ENCODE results near the gene GRK2.

The GRK2 gene

DNA sequence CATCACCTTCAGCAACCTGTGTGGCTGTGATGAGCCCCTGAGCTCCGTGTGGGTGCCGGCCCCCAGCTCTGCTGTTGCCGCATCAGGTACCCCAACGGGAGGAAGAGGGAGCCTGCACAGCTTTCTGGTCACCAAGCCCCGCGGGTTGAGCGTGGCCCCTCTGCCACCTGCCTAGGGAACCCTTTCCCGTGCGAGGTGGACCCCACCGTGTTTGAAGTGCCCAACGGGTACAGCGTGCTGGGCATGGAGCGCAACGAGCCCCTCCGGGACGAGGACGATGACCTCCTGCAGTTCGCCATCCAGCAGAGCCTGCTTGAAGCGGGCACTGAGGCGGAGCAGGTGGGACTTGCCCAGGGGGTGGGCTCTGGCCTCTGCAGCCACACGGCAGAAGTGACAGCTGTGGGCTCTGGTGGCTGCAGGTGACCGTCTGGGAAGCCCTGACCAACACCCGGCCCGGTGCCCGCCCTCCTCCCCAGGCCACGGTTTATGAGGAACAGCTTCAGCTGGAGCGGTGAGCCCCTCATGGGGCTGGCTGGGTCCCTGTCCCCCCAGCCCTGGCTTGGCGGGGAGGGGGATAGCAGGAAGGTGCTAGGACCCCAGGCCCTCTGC, 35.1 kb downstream of the GRK2 start:
- DNase-seq: no peak

DNA sequence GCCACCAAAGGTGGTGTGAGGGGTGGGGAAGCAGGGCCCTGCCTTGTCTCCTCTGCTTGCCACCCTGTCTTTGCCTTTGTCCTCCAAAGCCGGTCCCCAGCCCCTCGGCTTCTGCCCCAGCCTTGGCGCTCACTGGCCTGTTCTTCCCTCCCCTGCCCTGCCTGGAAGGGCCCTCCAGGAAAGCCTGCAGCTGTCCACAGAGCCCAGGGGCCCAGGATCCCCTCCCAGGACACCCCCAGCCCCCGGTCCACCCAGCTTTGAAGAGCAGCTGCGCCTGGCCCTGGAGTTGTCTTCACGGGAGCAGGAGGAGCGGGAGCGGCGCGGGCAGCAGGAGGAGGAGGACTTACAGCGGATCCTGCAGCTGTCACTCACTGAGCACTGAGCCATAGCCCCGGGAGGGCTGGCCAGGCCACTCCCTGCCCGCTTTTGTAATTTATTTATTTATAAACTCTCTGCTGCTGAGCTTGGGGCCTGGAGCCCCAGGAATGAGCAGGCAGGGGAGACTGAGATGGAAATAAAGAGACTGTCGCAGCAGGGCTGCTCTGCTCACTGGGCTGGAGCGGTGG, 35.8 kb downstream of the GRK2 start:
- peak; percentile 50 for DNase-seq

DNA sequence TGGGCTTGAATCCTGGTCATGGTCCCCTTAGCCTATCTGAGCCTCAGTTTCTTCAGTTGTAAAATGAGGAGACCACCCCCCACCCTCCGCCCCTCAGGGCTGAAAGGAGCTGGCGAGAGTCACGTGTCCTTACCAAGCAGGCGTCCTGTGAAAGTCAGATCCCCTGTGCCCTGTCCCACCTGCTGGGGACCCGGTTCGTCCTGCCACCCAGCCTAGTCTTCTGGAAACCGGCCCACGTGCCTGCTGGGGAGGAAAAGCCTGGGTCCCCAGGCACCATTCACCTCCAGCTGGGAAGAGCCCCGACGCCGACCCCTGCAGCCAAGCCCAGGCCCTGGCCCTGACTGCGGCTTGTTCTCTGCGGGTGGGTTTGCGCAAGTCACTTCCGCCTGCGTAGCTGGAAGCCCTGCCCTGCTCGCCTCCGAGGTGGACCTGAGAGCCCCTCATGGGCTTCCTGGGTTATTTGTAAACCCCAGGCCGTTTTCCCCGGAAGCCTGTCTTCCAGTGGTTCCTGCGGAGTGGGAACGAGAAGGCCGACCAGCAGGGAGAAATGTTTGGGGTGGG, 36.4 kb downstream of the GRK2 start:
- no peak for DNase-seq

DNA sequence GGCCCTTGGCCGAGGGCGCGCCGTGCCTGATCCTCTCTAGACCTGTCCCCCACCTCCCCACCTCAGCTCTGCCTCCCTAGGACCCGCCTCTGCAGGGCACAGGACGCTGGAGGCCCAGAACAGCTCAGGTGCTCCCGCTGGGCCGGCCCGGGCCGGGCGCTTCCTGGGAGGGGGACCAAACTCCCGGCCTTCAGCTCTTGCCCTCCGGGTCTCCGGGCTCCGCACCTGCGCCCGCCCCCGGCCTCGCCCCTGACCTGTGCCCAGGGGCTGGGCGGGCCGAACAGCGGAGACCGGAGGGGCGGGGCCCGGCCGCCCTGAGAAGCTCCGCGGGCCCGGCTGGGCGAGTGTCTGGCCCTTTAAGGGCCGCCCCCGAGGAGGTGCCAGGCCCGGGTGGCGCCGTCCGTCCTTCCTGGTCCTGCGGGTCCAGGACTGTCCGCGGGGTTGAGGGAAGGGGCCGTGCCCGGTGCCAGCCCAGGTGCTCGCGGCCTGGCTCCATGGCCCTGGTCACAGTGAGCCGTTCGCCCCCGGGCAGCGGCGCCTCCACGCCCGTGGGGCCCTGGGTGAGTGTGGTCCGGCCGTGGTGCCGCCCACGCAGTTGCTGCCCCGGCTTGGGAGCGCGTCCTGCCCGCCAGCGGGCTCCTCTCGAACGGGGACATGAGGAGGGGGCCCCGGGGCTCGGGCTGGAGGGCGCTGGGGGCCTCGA, 37.0 kb downstream of the GRK2 start, which contains the start of gene SSH3:
Gene SSH3 (plus strand): TSS at position 399 of the 703 bp plus-strand sequence. CDS start 96 bp downstream, at position 495.
- DNase-seq: peak; percentile 38

DNA sequence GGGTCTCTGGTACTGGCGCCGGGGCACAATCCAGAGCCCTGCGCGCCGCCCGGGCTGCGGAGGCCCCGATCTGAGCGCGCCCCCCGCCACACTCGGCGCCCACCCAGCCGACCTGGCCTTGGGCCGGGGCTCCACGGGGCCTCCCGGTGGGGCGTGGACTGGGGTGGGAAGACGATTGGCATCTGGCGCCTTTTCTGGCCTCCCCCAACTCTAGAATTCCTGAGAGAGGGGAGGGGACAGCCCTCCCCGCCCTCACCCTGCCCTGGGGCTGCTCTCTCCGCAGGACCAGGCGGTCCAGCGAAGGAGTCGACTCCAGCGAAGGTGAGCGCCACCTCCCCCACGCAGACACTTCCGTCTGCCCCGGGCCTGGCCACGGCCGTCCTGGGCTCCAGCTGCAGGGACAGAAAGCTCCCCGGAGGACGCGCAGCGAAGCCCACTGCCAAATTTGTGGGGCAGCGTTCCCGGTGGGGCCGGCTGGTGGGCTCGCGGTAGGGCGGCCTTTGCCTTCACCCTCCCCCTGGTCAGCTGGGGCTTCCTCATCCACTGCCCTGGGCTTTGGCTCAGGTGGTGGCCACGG, 37.6 kb downstream of the GRK2 start:
- DNase-seq: no peak

DNA sequence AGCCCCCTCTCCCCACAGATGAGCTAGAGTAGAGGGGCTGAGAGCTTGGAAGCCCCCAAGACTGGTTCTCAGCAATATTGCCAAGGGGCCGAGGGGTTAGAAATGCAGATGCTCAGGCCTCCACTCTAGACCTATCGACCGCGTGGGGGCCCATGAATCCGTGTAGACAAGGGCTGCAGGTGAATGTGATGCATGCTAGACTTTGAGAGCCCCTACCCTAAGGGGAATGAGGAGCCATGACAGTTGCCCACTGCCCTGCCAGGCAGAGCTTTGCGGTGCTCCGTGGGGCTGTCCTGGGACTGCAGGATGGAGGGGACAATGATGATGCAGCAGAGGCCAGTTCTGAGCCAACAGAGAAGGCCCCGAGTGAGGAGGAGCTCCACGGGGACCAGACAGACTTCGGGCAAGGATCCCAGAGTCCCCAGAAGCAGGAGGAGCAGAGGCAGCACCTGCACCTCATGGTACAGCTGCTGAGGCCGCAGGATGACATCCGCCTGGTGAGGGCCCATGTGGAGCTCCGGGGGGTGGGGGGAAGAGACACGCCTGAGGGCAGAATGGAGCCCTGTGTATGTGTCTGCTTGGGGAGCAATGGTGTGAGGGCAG, 38.3 kb downstream of the GRK2 start:
- no peak for DNase-seq

DNA sequence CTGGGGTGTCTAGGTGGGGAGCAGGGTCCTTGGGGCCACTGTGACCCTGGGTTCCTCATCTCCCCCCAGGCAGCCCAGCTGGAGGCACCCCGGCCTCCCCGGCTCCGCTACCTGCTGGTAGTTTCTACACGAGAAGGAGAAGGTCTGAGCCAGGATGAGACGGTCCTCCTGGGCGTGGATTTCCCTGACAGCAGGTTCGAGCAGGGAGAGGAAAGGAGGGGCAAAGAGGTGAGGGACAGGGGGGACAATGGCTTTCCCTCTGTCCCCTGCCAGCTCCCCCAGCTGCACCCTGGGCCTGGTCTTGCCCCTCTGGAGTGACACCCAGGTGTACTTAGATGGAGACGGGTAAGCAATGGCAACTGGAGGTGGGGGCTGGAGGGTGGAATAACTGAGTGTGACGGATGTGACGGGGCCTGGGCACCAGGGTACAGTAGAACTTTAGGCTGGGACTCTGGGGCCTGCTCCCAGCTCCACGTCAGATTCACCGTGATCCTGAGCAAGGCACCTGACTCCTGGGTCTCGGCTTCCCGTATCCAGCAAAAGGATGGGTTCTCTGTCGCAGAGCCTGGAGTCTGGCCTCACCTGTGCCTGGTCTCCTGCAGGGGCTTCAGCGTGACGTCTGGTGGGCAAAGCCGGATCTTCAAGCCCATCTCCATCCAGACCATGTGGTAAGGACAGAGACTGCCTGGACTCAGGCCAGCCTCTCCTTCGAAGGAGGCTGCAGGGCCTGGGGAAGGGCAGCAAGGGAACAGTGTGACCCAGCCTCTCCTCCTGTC, 40.7 kb downstream of the GRK2 start:
- no peak for DNase-seq

- no peak for DNase-seq
Observed at GRCh38 chr11:67307545-67308001, 41.3 kb downstream of the GRK2 start.

DNA sequence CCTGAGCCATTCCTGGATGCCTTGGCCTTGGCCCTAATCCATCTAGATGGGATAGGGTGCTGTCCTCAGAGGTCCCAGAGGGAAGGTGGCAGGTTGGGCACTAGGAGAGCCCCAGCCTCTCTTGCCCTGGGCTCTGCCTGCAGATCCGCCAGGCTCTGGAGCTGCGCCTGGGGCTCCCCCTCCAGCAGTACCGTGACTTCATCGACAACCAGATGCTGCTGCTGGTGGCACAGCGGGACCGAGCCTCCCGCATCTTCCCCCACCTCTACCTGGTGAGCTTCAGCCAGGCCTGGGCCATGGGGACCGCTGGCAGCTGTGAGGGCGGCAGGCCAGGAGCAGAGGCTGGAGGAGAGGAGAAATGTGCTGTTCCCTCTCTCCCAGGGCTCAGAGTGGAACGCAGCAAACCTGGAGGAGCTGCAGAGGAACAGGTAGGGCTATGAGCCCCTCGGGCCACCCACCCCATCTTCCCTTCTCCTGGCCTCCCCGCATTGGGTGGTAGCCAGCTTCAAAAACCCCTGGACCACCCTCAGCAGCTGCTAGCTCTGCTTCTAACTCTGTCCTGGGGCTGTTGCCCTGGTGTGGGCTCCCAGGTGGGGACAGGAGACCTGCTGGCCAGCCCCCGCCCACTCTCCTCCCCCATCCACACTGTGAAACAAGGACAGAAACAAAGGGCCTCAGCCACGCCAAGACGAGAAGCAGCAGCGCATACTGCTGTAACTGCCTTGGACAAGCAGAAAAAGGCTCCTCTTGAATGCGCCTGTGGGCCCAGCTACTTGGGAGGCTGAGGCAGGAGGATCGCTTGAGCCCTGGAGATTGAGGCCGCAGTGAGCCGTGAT, 42.0 kb downstream of the GRK2 start:
- no peak for DNase-seq

GRCh38 chr11:67309166-67309565, 42.9 kb downstream of the GRK2 start:
- no peak for DNase-seq

DNA sequence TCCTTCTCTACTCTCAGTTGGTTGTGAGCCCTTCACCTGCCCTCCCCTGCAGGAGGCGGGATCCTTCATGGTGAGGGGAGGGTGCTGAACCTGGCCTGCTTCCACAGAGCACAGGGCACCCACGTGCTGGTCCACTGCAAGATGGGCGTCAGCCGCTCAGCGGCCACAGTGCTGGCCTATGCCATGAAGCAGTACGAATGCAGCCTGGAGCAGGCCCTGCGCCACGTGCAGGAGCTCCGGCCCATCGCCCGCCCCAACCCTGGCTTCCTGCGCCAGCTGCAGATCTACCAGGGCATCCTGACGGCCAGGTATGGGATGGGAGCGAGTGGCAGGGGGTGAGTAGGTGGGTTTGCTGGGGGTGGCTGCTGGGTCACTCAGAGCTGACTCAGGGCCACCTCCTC, 43.4 kb downstream of the GRK2 start:
- no peak for DNase-seq

DNA sequence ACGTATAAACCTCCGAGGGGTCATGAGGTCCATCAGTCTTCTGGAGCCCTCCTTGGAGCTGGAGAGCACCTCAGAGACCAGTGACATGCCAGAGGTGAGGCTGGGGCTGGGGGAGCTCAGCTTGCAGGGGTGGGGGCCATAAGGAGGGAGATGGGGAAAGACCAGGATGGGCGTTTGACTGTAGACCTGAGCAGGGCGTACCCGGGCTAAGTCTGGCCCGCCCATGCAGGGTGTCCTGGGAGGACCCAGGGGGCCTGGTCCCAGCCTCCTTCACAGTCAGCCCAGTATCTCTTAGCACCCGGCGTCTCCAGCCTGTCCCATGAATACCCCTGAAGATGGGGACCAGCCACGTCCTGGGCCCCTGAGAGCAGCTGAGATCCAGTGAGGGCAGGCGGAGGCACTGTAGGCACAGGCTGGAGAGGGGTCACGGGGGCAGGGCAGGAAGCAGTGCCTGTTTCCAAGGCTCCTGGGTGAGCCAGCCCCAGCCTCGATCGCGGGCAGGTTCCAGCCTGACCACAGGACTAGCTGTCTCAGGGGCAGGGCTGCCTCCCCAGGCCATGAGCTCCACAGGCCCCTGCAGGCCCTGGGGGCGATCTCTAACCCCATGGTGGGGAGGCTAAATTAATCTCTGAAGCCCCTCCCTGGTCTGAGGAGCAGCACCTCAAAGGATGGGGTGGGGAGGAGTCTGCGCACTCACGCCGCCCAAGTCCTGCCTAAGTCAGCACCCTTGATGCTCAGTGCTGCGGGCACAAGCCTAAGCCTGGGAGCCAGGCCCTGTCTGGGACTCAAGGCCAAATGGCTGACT, 44.2 kb downstream of the GRK2 start:
- DNase-seq: no peak

GRCh38 chr11:67311051-67311555, 44.8 kb downstream of the GRK2 start:
- DNase-seq: no peak

DNA sequence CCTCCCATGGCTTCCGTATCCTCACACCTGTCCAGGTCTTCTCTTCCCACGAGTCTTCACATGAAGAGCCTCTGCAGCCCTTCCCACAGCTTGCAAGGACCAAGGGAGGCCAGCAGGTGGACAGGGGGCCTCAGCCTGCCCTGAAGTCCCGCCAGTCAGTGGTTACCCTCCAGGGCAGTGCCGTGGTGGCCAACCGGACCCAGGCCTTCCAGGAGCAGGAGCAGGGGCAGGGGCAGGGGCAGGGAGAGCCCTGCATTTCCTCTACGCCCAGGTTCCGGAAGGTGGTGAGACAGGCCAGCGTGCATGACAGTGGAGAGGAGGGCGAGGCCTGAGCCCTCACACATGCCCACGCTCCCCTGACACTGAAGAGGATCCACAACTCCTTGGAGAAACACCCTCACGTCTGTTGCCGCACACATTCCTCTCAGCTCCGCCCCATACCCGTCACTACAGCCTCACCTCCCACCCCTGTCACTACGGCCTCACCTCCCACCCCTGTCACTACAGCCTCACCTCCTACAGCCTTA, 45.3 kb downstream of the GRK2 start:
- DNase-seq: no peak

DNA sequence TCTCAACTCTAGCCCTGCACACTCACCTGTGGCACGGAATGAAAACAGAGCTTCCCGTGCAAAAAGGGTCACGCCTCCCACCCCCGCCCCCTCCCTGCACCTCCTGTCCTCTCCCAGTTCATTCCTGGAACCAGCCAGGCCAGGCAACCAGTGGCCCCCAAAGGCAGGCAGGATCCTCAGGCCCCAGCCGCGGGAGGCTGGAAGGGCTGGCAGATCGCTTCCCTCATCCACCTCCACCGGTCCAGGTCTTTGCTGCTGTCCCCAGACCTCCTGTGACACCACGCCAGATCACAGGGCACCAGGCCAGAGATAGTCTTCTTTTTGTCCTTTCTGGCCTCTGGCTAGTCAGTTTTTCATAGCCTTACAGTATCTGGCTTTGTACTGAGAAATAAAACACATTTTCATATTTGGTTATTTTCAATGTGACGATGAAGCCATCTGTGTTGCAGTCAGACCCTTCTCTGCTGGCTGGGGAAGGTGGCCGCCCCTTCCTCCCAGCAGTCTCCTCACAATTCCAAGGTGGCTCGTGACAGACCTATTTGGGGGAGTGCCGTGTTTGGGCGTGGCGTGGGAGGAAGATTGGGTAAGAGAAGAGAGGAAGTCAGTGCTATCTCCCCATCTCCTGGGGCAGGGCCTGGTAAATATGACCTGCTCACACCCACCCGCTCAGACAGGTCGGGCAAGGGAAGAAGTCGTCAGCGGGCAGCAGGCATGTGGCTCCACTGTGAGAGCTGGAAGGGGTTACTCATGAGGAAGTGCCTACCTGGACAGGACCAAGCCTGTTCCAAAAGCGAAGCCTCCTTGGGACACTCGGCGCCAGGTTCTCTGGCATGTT, 46.1 kb downstream of the GRK2 start:
- no peak for DNase-seq

- DNase-seq: no peak
Observed at GRCh38 chr11:67313125-67313890, 47.0 kb downstream of the GRK2 start.

GRCh38 chr11:67314218-67314617, 47.9 kb downstream of the GRK2 start:
- DNase-seq: no peak

DNA sequence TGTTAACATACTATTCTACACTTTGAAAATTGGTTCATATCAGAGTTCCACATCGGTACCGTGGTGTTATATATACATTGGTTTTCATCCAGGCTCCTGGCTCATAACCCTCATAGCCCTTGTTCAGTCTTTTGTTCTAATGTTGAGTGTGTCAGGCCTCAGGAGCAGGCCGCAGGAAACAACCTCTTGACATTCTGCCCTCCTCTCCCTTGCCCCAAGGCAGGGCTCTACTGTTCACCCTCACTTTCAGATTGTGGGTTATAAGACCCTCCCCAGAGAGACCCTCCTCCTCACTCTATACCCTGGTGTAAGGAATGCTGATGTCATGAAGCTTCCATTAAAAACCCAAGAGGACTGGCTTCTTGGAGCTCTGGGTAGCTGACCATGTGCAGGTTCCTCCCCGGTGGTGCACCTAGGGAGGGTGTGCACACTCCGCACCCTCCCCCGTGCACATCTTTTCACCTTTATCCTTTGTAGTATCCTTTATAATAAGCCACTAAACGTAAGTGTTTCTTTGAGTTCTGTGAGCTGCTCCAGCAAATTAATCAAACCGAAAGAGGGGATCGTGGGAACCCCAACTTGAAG, 49.1 kb downstream of the GRK2 start:
- DNase-seq: no peak
